CD4-positive, alpha-beta T cell (primary cell): Measurements from ENCODE around the gene SYTL2. TPM values are rescaled to one million over a fixed set of nuclear protein-coding genes. Genes with fewer than 3 reads are reported as not detected.

Experiments used
- ATAC-seq: fragments of 200-7000 bp; cut with Tn5 transposase; one replicate; pipeline ENCODE4 v1.10.0; 2022; ENCODE audit warnings: mild to moderate bottlenecking; ENCODE audit not compliant: poor library complexity
- CTCF ChIA-PET: fragments of 350-600 bp; sonication (Branson Sonifier 250); formaldehyde crosslinking; loops from one replicate; lab custom pipeline; 2021; ENCODE audit warnings: antibody characterized with exemption, inconsistent platforms; lab: Charles Lee
- POLR2A ChIA-PET: fragments of 350-600 bp; sonication (Branson Sonifier 250); formaldehyde crosslinking; loops from one replicate; lab custom pipeline; 2021; ENCODE audit warnings: antibody characterized with exemption, inconsistent platforms; lab: Charles Lee
- DNase-seq, 14 experiments: peaks; one replicate each; pipeline ENCODE4 v3.0.0-alpha.2; 2013 to 2020; ENCODE audit warnings: mixed read lengths in 2 of 14
- H3K27ac ChIP-seq, 2 donors: one replicate each; pipeline versions ENCODE4 v1.5.1 to v1.7.0; 2013; ENCODE audit warnings: low read length in 2 of 2, low read depth in 1 of 2, mild to moderate bottlenecking in 1 of 2
- H3K27me3 ChIP-seq, 2 experiments: 1 replicate in 1 of 2; 2 replicates in 1 of 2; pipeline versions ENCODE4 v1.6.1 to v1.7.0; 2013; ENCODE audit warnings: low read length in 2 of 2, control low read depth in 1 of 2, mild to moderate bottlenecking in 1 of 2, moderate library complexity in 1 of 2; ENCODE audit not compliant: insufficient read depth in 2 of 2, control insufficient read depth in 1 of 2
- H3K36me3 ChIP-seq: one replicate; pipeline ENCODE4 v1.6.1; 2013; ENCODE audit warnings: low read length, control low read depth; ENCODE audit not compliant: insufficient read depth
- H3K4me1 ChIP-seq: one replicate; pipeline ENCODE4 v1.6.1; 2013; ENCODE audit warnings: low read length, control low read depth; ENCODE audit not compliant: insufficient read depth
- H3K4me3 ChIP-seq: one replicate; pipeline ENCODE4 v1.5.1; 2013; ENCODE audit warnings: mild to moderate bottlenecking, low read length, moderate library complexity
- H3K9me3 ChIP-seq, 2 experiments: 1 replicate in 1 of 2; 2 replicates in 1 of 2; pipeline versions ENCODE4 v1.6.1 to v1.7.0; 2013; ENCODE audit warnings: low read length in 2 of 2, mild to moderate bottlenecking in 2 of 2, control low read depth in 1 of 2, moderate library complexity in 1 of 2; ENCODE audit not compliant: control insufficient read depth in 1 of 2, insufficient read depth in 1 of 2
- H3K27ac Mint-ChIP-seq: one replicate; pipeline ENCODE4 v1.8.0; 2020; ENCODE audit warnings: mixed read lengths
- H3K27me3 Mint-ChIP-seq: one replicate; pipeline ENCODE4 v1.8.0; 2021; ENCODE audit warnings: mixed read lengths
- H3K36me3 Mint-ChIP-seq: one replicate; pipeline ENCODE4 v1.8.0; 2021; ENCODE audit warnings: low read depth, mixed read lengths
- H3K4me1 Mint-ChIP-seq: one replicate; pipeline ENCODE4 v1.8.0; 2021; ENCODE audit warnings: low read depth, mixed read lengths
- H3K4me3 Mint-ChIP-seq: one replicate; pipeline ENCODE4 v1.8.0; 2020; ENCODE audit warnings: mild to moderate bottlenecking, mixed read lengths
- H3K9me3 Mint-ChIP-seq: one replicate; pipeline ENCODE4 v1.8.0; 2020; ENCODE audit warnings: mixed read lengths
- intact Hi-C, 2 experiments: fragments of 100-400 bp; cut with DNase I in 1 of 2; cut with micrococcal nuclease in 1 of 2; formaldehyde crosslinking; loops; one replicate each; pipeline versions ENCODE4 v1.15.1 to v1.9.0; 2023 to 2025; cut with DNase I, micrococcal nuclease
- total RNA-seq, 174 experiments: library from RNA in 2 of 174; stranded (reverse) in 2 of 174; gene quantifications; one replicate each; pipeline ENCODE4 v1.2.3 and lab custom pipeline; 2021 to 2026
- TF ChIP-seq, protein P1 (sequence below): fragments of 200-600 bp; IDR thresholded peaks from one replicate; pipeline ENCODE4 v1.8.0; 2022; ENCODE audit warnings: antibody characterized with exemption, mild to moderate bottlenecking

The SYTL2 gene
- total RNA-seq, 2 experiments from 2014 or later, result 35.4 to 36.7 TPM

DNA sequence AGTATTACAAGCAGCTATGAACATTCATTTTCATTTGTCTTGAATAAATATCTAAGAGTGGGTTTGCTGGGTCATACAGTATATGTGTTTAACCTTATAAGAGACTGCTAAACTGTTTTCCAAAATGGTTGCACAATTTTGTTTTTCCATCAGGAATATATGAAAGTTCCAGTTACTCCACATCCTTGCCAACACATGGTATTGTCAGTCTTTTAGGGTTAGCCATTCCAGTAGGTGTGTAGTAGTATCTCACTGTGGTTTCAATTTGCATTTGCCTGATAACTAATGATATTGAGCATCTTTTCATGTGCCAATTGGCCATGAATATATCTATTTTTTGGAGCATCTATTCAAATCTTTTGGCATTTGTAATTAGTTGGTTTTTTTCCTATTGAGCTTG, 36.5 kb upstream of the SYTL2 start:
- TF ChIP-seq, protein P1, sequence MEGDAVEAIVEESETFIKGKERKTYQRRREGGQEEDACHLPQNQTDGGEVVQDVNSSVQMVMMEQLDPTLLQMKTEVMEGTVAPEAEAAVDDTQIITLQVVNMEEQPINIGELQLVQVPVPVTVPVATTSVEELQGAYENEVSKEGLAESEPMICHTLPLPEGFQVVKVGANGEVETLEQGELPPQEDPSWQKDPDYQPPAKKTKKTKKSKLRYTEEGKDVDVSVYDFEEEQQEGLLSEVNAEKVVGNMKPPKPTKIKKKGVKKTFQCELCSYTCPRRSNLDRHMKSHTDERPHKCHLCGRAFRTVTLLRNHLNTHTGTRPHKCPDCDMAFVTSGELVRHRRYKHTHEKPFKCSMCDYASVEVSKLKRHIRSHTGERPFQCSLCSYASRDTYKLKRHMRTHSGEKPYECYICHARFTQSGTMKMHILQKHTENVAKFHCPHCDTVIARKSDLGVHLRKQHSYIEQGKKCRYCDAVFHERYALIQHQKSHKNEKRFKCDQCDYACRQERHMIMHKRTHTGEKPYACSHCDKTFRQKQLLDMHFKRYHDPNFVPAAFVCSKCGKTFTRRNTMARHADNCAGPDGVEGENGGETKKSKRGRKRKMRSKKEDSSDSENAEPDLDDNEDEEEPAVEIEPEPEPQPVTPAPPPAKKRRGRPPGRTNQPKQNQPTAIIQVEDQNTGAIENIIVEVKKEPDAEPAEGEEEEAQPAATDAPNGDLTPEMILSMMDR, result no peak
- POLR2A ChIA-PET, result no interaction called here
- Mint-ChIP-seq H3K27me3 (no peaks in the 10 kb centered on the region), H3K4me1 (no peaks in the 10 kb centered on the region), H3K4me3 (no peak overlapping the region), H3K9me3 (no peaks in the 10 kb centered on the region), H3K36me3 (no peaks in the 10 kb centered on the region), H3K27ac (no peak overlapping the region)
- DNase-seq (no peak), ATAC-seq (no peak)
- CTCF ChIA-PET, result no interaction called here
- Histone ChIP-seq H3K27ac (no peak overlapping the region), H3K36me3 (no peaks in the 10 kb centered on the region), H3K4me3 (no peak overlapping the region), H3K4me1 (no peaks in the 10 kb centered on the region), H3K9me3 (peaks cover 0 to 3% of the 10 kb centered on the region in 2 experiments), H3K27me3 (no peaks in the 10 kb centered on the region)
- intact Hi-C loops, result no loop called here

DNA sequence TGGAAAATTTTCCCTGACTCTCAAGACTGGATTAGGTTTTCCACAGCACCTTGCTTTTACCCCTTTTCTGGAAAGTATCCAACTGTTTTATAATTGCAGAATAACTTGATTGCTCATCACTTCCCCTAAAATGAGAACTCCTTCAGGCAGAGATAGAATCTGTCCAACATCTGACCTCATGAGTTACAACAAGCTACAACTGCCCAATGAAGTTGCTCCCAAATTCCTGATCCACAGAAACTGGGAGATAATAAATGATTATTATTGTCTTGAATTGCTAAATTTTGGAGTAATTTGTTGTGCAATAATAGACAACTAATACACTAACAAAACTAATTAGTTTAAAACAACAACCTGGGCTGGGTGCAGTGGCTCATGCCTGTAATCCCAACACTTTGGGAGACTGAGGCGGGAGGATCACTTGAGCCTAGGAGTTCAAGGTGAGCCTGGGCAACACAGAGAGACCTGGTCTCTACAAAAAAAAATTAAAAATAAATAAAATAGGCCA, 34.2 kb upstream of the SYTL2 start:
- Mint-ChIP-seq H3K9me3 (no peaks in the 10 kb centered on the region), H3K36me3 (no peaks in the 10 kb centered on the region), H3K4me3 (no peak overlapping the region), H3K27ac (no peak overlapping the region), H3K4me1 (no peaks in the 10 kb centered on the region), H3K27me3 (no peaks in the 10 kb centered on the region)
- CTCF ChIA-PET, result no interaction called here
- POLR2A ChIA-PET, result no interaction called here
- Histone ChIP-seq H3K27ac (no peak overlapping the region), H3K36me3 (no peaks in the 10 kb centered on the region), H3K27me3 (no peaks in the 10 kb centered on the region), H3K9me3 (no peaks in the 10 kb centered on the region), H3K4me3 (no peak overlapping the region), H3K4me1 (no peaks in the 10 kb centered on the region)
- DNase-seq, result no peak
- intact Hi-C loops, result no loop called here
- TF ChIP-seq, protein P1, result no peak
- ATAC-seq, result no peak

DNA sequence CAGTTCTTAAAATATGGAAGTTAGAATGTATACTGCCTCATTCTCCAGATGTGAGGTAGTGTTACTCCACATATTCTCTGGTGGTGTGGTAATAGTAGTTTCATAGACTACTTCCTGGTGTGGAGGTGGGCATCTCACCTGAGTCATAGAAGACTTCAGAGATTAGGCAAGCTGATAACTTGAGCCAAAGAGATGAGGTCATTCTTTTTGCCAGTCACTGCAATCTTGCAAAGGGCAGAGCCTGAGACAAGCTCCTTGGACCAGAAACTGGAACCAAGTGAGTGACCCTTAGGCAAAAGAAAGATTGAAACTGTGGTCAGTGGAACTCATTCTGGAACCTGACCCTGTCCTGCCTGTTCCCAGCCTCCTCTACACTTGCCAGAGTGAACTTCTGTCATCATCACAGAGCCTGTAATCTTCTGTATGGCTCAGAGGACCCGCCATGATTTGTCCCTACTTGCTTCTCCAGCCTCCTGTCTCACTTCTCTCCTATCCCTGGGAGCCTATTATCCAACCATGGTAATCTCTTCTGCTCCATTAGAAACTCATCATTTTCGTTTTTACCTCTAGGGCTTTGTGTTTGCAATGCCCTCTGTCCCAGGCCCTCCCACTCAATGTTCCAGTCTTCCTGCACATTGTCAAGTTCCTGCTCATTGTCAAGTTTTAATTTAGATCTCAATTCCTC, 33.6 kb upstream of the SYTL2 start:
- Mint-ChIP-seq H3K27ac (no peak overlapping the region), H3K4me1 (no peaks in the 10 kb centered on the region), H3K4me3 (no peak overlapping the region), H3K36me3 (no peaks in the 10 kb centered on the region), H3K27me3 (no peaks in the 10 kb centered on the region), H3K9me3 (no peaks in the 10 kb centered on the region)
- TF ChIP-seq, protein P1, result no peak
- Histone ChIP-seq H3K27me3 (no peaks in the 10 kb centered on the region), H3K27ac (no peak overlapping the region), H3K4me1 (no peaks in the 10 kb centered on the region), H3K9me3 (no peaks in the 10 kb centered on the region), H3K4me3 (no peak overlapping the region), H3K36me3 (no peaks in the 10 kb centered on the region)
- no peak for DNase-seq
- CTCF ChIA-PET, result no interaction called here
- no peak for ATAC-seq
- intact Hi-C loops, result no loop called here
- POLR2A ChIA-PET, result no interaction called here
